PFSK-1 (cell line): ENCODE data around the gene ERBB2.

Source experiments
- FOXP2 ChIP-seq: optimal IDR thresholded peaks from 2 replicates; pipeline ENCODE3; 2011; ENCODE audit warnings: borderline replicate concordance, control low read depth, inconsistent platforms; ENCODE audit not compliant: insufficient read depth; ENCODE audit errors: extremely low read length, extremely low read depth
- POLR2AphosphoS5 ChIP-seq: IDR thresholded peaks from 2 replicates; pipeline ENCODE4 v1.6.1; 2012; ENCODE audit warnings: low read depth, mild to moderate bottlenecking, control low read depth, low read length, moderate library complexity
- REST ChIP-seq, 2 experiments: IDR thresholded peaks; 2 replicates each; pipeline versions ENCODE4 v1.6.1 to v1.8.0; 2011 to 2012; ENCODE audit warnings: low read depth in 2 of 2, low read length in 2 of 2, control low read depth in 1 of 2, inconsistent platforms in 1 of 2, mild to moderate bottlenecking in 1 of 2, moderate library complexity in 1 of 2; ENCODE audit not compliant: insufficient read depth in 1 of 2
- SIN3A ChIP-seq: IDR thresholded peaks from 2 replicates; pipeline ENCODE4 v1.6.1; 2012; ENCODE audit warnings: mild to moderate bottlenecking, low read length, moderate library complexity, borderline replicate concordance; ENCODE audit not compliant: insufficient read depth
- TAF1 ChIP-seq: IDR thresholded peaks from 2 replicates; pipeline ENCODE4 v1.6.1; 2012; ENCODE audit warnings: low read length, control low read depth, borderline replicate concordance; ENCODE audit not compliant: insufficient read depth

Gene ERBB2

GRCh38 chr17:39701012-39701783 lies 1.3 kb downstream of the ERBB2 start:
- no peak for TF ChIP-seq TAF1

GRCh38 chr17:39701784-39702422 lies 2.0 kb downstream of the ERBB2 start:
- TF ChIP-seq REST (IDR thresholded peaks at IDR 0.05; ENCODE audit: insufficient read depth in 1 of 2, low read depth in 2 of 2, low read length in 2 of 2) (no peak), POLR2AphosphoS5 (no peak), SIN3A (no peak), TAF1 (no peak), FOXP2 (no peak)

GRCh38 chr17:39702901-39703893 lies 3.3 kb downstream of the ERBB2 start:
- no peak for TF ChIP-seq POLR2AphosphoS5
- no peak for TF ChIP-seq FOXP2
- TF ChIP-seq SIN3A: no peak
- no peak for TF ChIP-seq TAF1
- TF ChIP-seq REST (IDR thresholded peaks at IDR 0.05; ENCODE audit: insufficient read depth in 1 of 2, low read depth in 2 of 2, low read length in 2 of 2): no peak

GRCh38 chr17:39703913-39704312 lies 4.0 kb downstream of the ERBB2 start:
- TF ChIP-seq REST (IDR thresholded peaks at IDR 0.05; ENCODE audit: insufficient read depth in 1 of 2, low read depth in 2 of 2, low read length in 2 of 2): no peak
- TF ChIP-seq FOXP2: no peak
- TF ChIP-seq POLR2AphosphoS5: no peak
- no peak for TF ChIP-seq SIN3A
- no peak for TF ChIP-seq TAF1

GRCh38 chr17:39704821-39705551 lies 5.1 kb downstream of the ERBB2 start:
- no peak for TF ChIP-seq REST (IDR thresholded peaks at IDR 0.05; ENCODE audit: insufficient read depth in 1 of 2, low read depth in 2 of 2, low read length in 2 of 2)
- TF ChIP-seq SIN3A: no peak
